ENCODE measurements around the gene FAR2. TPM values are rescaled to one million over a fixed set of nuclear protein-coding genes. Genes with fewer than 3 reads are reported as not detected.

FAR2 gene
- 29.2 TPM for total RNA-seq (2013)
- 10 to 100 TPM; 14.8 to 38.0 (median 35.8) TPM for polyA plus RNA-seq
- 17.3 and 23.1 TPM in 2 replicates for polyA minus RNA-seq
- total RNA-seq: 5.9 to 44.4 (median 19.7) reads per million in 11 experiments

- Mint-ChIP-seq H3K27ac (peak within 1 kb of the TSS; percentile 81 to 100 (median 96)), H3K4me1 (peaks cover 48% of the 10 kb centered on the region), H3K9me3 (peaks cover 0 to 3% (median 0%) of the 10 kb centered on the region in 7 donors), H3K4me3 (peak within 1 kb of the TSS; percentile 97 to 99), H3K27me3 (ENCODE audit: low read depth in 3 of 3) (peaks cover 2 to 4% (median 3%) of the 10 kb centered on the region in 3 donors), H3K36me3 (peaks cover 0 to 4% of the 10 kb centered on the region in 2 donors)
- TF ChIP-seq CTCF (IDR thresholded peaks at IDR 0.05): no peak
- peak; percentile 34 to 57 (median 55) for DNase-seq
- under 1% methylated on average over 52 of the region's 66 CpGs for WGBS (ENCODE audit: insufficient coverage)
- Histone ChIP-seq H3K27me3 (ENCODE audit: control insufficient read depth in 2 of 2, insufficient read depth in 2 of 2, low read length in 2 of 2) (no peaks in the 10 kb centered on the region), H3K4me1 (ENCODE audit: control insufficient read depth in 1 of 2, insufficient read depth in 2 of 2, low read length in 2 of 2) (peaks cover 50 to 56% of the 10 kb centered on the region in 2 donors), H3K36me3 (replicated peaks in 1 of 2; ENCODE audit: control insufficient read depth in 1 of 2, insufficient read depth in 2 of 2, low read length in 2 of 2) (no peaks in the 10 kb centered on the region), H3K9me3 (replicated peaks in 1 of 2; ENCODE audit: control insufficient read depth in 1 of 2, insufficient read depth in 1 of 2, low read length in 2 of 2) (no peaks in the 10 kb centered on the region), H3K4me2 (replicated peaks; ENCODE audit: extremely low read depth, low read length, poor library complexity, severe bottlenecking) (peak within 1 kb of the TSS; percentile 95), H3K4me3 (replicated peaks in 1 of 3; ENCODE audit: low read depth in 2 of 3, low read length in 3 of 3) (peak within 1 kb of the TSS; percentile 76 to 91 (median 87)), H4K20me1 (ENCODE audit: insufficient read depth, low read length) (no peaks in the 10 kb centered on the region), H3K79me2 (ENCODE audit: insufficient read depth, low read length) (peaks cover 55% of the 10 kb centered on the region), H3K9ac (ENCODE audit: insufficient read depth, low read length, poor library complexity, severe bottlenecking) (peak within 1 kb of the TSS; percentile 88), H3K27ac (ENCODE audit: low read depth in 1 of 2, low read length in 2 of 2) (peak within 1 kb of the TSS; percentile 68 to 96), H2AFZ (ENCODE audit: insufficient read depth, low read depth, low read length, poor library complexity, severe bottlenecking) (peak within 1 kb of the TSS; percentile 91)
- intact Hi-C loops (cut with micrococcal nuclease): loop anchor here in 1 of 2 donors (1.0 kb wide), 1 partner anchor 10 kb away; no protein-coding TSS in a partner anchor
Observed at GRCh38 chr12:29148911-29149690, at the start of gene FAR2. Gene FAR2, plus strand, starts transcription at chr12:29149278. Its CDS starts 121,172 bp downstream, at chr12:29270450.

DNA sequence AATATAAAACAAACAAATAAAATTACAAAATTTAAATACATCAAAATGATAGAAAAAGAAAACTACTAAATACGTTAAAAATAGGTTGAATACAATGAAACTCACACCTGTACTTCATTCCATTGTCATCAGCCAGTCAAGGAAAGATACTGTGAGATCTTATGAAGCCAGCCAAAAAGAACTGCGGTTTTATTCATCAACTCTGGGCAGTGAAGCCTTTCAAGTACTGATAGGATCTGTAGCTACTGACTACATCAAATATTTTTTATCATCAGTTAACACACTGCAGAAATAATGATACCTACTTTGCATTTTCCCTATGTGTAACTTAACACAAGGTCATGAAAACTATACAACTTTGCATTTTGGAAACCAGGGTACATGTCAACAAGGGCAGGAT is 46.3 kb upstream of the FAR2 start:
- peak overlapping the region in 1 of 2 donors; percentile 78 for H3K4me3 Mint-ChIP-seq
- 0% methylated on average over 1 of the region's 2 CpGs for WGBS (ENCODE audit: insufficient coverage)
- H3K27me3 ChIP-seq (ENCODE audit: control insufficient read depth in 2 of 2, insufficient read depth in 2 of 2, low read length in 2 of 2): no peaks in the 10 kb centered on the region
- peak overlapping the region in 1 of 2 donors; percentile 74 for H3K27ac ChIP-seq (ENCODE audit: low read depth in 1 of 2, low read length in 2 of 2)
- peak overlapping the region; percentile 69 for H2AFZ ChIP-seq (ENCODE audit: insufficient read depth, low read depth, low read length, poor library complexity, severe bottlenecking)
- H3K27ac Mint-ChIP-seq: peak overlapping the region in 5 of 7 donors; percentile 74 to 92 (median 82)
- no peaks in the 10 kb centered on the region for H3K36me3 ChIP-seq (replicated peaks in 1 of 2; ENCODE audit: control insufficient read depth in 1 of 2, insufficient read depth in 2 of 2, low read length in 2 of 2)
- H3K27me3 Mint-ChIP-seq (ENCODE audit: low read depth in 3 of 3): peaks cover 1 to 2% (median 2%) of the 10 kb centered on the region in 3 donors
- H3K9ac ChIP-seq (ENCODE audit: insufficient read depth, low read length, poor library complexity, severe bottlenecking): no peak overlapping the region
- peak overlapping the region in 1 of 3 experiments; percentile 65 for H3K4me3 ChIP-seq (replicated peaks in 1 of 3; ENCODE audit: low read depth in 2 of 3, low read length in 3 of 3)
- H3K36me3 Mint-ChIP-seq: no peaks in the 10 kb centered on the region
- peak overlapping the region; percentile 72 for H3K4me2 ChIP-seq (replicated peaks; ENCODE audit: extremely low read depth, low read length, poor library complexity, severe bottlenecking)
- H3K4me1 Mint-ChIP-seq: peaks cover 24% of the 10 kb centered on the region
- H3K79me2 ChIP-seq (ENCODE audit: insufficient read depth, low read length): no peaks in the 10 kb centered on the region
- H3K9me3 ChIP-seq (replicated peaks in 1 of 2; ENCODE audit: control insufficient read depth in 1 of 2, insufficient read depth in 1 of 2, low read length in 2 of 2): peaks cover 6 to 7% of the 10 kb centered on the region in 2 donors
- no peak for TF ChIP-seq CTCF (IDR thresholded peaks at IDR 0.05)
- peaks cover 20 to 22% of the 10 kb centered on the region in 2 donors for H3K4me1 ChIP-seq (ENCODE audit: control insufficient read depth in 1 of 2, insufficient read depth in 2 of 2, low read length in 2 of 2)
- H4K20me1 ChIP-seq (ENCODE audit: insufficient read depth, low read length): no peaks in the 10 kb centered on the region
- DNase-seq: no peak
- intact Hi-C loops (cut with micrococcal nuclease): no loop called here
- H3K9me3 Mint-ChIP-seq: peaks cover 4 to 16% (median 6%) of the 10 kb centered on the region in 7 donors

Measured in CD14-positive monocyte (primary cell).